ENCODE data around the gene KRT74.

The KRT74 gene

DNA sequence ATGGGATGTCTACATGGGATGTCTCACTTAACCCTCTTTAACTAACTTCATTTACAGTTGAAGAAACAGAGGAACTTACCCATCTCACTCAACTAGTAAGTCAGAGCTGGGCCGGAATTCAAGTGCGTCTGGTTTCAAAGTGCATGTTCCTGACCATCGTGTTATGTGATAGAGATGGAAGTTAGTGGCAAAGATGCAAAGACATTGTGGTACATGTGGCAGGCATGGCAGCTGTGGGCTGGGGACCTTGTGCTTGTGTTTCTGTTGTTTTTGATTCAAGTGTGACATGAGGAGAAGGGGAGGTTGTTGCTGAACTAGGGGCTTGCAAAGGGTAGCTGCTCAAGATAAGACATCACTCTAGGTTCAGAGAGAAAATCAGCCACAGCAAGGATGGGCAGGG lies 2.3 kb upstream of the KRT74 start:
- Histone ChIP-seq H3K4me3 (ENCODE audit: low read length) (no peak overlapping the region), H3K27ac (ENCODE audit: low read length) (no peak overlapping the region), H3K9me3 (ENCODE audit: control insufficient read depth, insufficient read depth, low read length) (no peaks in the 10 kb centered on the region), H3K27me3 (ENCODE audit: control insufficient read depth, insufficient read depth, low read length) (no peaks in the 10 kb centered on the region), H3K36me3 (ENCODE audit: control insufficient read depth, insufficient read depth, low read length) (no peaks in the 10 kb centered on the region), H3K4me1 (ENCODE audit: control insufficient read depth, insufficient read depth, low read length) (no peaks in the 10 kb centered on the region)
- no CpG with 5 or more reads among the region's 3 CpGs for WGBS (ENCODE audit: insufficient coverage, insufficient read length)
- DNase-seq (ENCODE audit: low read depth, low spot score): no peak

DNA sequence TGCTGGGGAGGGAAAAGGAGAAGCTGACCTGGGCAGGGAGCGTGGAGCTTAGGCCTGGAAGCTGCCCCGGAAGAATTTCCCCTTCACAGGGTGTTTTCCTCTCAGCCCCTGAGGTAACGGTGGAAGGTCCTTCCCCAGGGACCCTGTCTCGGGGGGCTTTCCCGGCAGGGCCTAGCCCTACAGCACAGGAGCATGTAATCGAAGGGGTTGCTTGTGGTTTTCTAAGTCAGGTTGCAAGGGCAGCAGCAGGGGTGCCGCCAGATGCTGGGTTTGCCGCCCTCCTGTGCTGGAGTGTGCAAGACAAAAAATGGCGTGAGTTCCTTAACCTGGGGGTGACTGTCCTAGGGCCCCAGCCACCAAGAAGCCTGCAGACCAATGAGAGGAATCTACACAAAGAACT lies 1.6 kb upstream of the KRT74 start:
- DNase-seq (ENCODE audit: low read depth, low spot score): no peak
- WGBS (ENCODE audit: insufficient coverage, insufficient read length): no CpG with 5 or more reads among the region's 9 CpGs
- Histone ChIP-seq H3K36me3 (ENCODE audit: control insufficient read depth, insufficient read depth, low read length) (no peaks in the 10 kb centered on the region), H3K9me3 (ENCODE audit: control insufficient read depth, insufficient read depth, low read length) (no peaks in the 10 kb centered on the region), H3K4me3 (ENCODE audit: low read length) (no peak overlapping the region), H3K27me3 (ENCODE audit: control insufficient read depth, insufficient read depth, low read length) (no peaks in the 10 kb centered on the region), H3K4me1 (ENCODE audit: control insufficient read depth, insufficient read depth, low read length) (no peaks in the 10 kb centered on the region), H3K27ac (ENCODE audit: low read length) (no peak overlapping the region)

DNA sequence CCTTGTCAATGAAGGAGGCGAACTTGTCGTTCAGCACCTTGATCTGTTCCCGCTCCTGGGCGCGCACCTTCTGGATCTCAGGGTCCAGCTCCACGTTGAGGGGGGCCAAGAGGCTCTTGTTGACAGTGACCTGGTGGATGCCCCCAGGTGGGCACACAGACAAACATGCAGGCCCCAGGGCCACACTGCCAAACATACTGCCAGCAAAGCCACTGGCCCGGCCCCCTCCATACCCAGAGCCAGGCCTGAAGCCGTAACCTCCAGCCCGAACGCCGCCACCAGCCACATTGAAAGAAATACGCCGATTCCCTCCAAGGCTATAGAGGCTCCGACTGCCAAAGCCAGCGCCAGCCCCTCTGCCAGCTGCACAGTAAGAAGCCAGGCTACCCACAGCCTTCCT lies 337 bp downstream of the KRT74 start:
- no peak overlapping the region for H3K27ac ChIP-seq (ENCODE audit: low read length)
- no peak overlapping the region; the same call in 1 of the 2 replicates for H3K4me3 ChIP-seq (ENCODE audit: low read length)
- no peaks in the 10 kb centered on the region for H3K27me3 ChIP-seq (ENCODE audit: control insufficient read depth, insufficient read depth, low read length)
- H3K36me3 ChIP-seq (ENCODE audit: control insufficient read depth, insufficient read depth, low read length): no peaks in the 10 kb centered on the region
- no peaks in the 10 kb centered on the region for H3K4me1 ChIP-seq (ENCODE audit: control insufficient read depth, insufficient read depth, low read length)
- H3K9me3 ChIP-seq (ENCODE audit: control insufficient read depth, insufficient read depth, low read length): no peaks in the 10 kb centered on the region
- no peak for DNase-seq (ENCODE audit: low read depth, low spot score)
- WGBS (ENCODE audit: insufficient coverage, insufficient read length): no CpG with 5 or more reads among the region's 15 CpGs

DNA sequence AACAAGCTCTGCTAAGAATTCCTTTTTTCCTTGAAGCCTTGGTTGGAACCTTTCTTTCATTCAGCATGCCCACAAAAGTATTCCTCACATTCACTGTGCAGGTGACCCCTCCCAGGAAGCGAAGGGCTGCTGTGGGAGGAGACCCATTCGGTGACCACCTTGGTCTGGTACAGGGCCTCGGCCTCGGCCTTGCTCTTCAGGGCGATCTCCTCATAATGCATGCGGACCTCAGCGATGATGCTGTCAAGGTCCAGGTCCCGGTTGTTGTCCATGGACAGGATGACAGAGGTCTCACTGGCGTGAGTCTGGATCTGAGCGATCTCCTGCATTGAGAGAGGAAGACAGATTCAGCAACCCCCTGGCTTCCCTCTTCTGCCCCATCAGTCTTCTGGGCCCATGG lies 3.1 kb downstream of the KRT74 start:
- Histone ChIP-seq H3K4me1 (ENCODE audit: control insufficient read depth, insufficient read depth, low read length) (no peaks in the 10 kb centered on the region), H3K36me3 (ENCODE audit: control insufficient read depth, insufficient read depth, low read length) (no peaks in the 10 kb centered on the region), H3K9me3 (ENCODE audit: control insufficient read depth, insufficient read depth, low read length) (no peaks in the 10 kb centered on the region), H3K27ac (ENCODE audit: low read length) (no peak overlapping the region), H3K4me3 (ENCODE audit: low read length) (no peak overlapping the region), H3K27me3 (ENCODE audit: control insufficient read depth, insufficient read depth, low read length) (no peaks in the 10 kb centered on the region)
- no CpG with 5 or more reads among the region's 10 CpGs for WGBS (ENCODE audit: insufficient coverage, insufficient read length)
- DNase-seq (ENCODE audit: low read depth, low spot score): no peak

DNA sequence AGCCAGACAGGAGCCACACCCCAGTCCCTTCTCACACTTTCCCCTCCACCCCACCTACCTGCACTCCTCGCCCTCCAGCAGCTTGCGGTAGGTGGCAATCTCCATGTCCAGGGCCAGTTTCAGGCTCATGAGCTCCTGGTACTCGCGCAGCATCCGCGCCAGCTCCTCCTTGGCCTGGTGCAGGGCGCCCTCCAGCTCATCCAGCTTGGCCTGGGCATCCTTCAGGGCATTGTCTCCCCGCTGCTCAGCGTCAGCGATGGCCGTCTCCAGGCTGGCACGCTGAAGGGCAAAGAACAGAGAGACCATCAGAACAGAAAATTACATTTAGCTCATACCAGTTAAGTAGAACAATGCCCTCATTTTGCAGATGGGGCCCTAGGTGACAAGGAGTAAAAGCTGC lies 5.5 kb downstream of the KRT74 start:
- H3K4me1 ChIP-seq (ENCODE audit: control insufficient read depth, insufficient read depth, low read length): no peaks in the 10 kb centered on the region
- H3K27ac ChIP-seq (ENCODE audit: low read length): no peak overlapping the region
- H3K27me3 ChIP-seq (ENCODE audit: control insufficient read depth, insufficient read depth, low read length): no peaks in the 10 kb centered on the region
- H3K36me3 ChIP-seq (ENCODE audit: control insufficient read depth, insufficient read depth, low read length): no peaks in the 10 kb centered on the region
- no peak for DNase-seq (ENCODE audit: low read depth, low spot score)
- H3K4me3 ChIP-seq (ENCODE audit: low read length): no peak overlapping the region
- WGBS (ENCODE audit: insufficient coverage, insufficient read length): no CpG with 5 or more reads among the region's 12 CpGs
- no peaks in the 10 kb centered on the region for H3K9me3 ChIP-seq (ENCODE audit: control insufficient read depth, insufficient read depth, low read length)

DNA sequence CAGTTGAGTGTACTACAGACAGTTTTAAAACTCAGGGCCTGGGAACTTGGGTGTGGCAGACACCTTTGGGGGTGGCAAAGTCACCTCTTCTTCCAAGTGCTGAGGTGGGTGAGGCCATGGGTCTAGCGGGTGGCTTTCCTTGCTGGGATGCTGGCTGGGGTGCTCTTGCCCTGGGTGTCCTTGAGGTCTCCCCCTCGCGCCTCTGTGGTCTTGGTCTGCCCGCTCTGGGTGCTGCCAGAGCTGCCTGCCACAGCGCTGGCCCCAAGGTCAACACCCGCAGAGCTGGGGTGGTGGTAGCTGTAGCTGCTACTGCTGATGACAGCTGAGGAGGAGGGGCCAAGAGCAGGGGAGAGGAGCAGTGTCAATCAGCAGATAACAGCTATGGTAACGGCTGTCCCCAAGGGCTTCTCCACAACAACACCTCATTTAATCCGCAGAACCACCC lies 6.8 kb downstream of the KRT74 start:
- no peak overlapping the region for H3K4me3 ChIP-seq (ENCODE audit: low read length)
- H3K27ac ChIP-seq (ENCODE audit: low read length): no peak overlapping the region
- H3K27me3 ChIP-seq (ENCODE audit: control insufficient read depth, insufficient read depth, low read length): no peaks in the 10 kb centered on the region
- no peak for DNase-seq (ENCODE audit: low read depth, low spot score)
- H3K36me3 ChIP-seq (ENCODE audit: control insufficient read depth, insufficient read depth, low read length): no peaks in the 10 kb centered on the region
- WGBS (ENCODE audit: insufficient coverage, insufficient read length): no CpG with 5 or more reads among the region's 8 CpGs
- H3K4me1 ChIP-seq (ENCODE audit: control insufficient read depth, insufficient read depth, low read length): no peaks in the 10 kb centered on the region
- no peaks in the 10 kb centered on the region for H3K9me3 ChIP-seq (ENCODE audit: control insufficient read depth, insufficient read depth, low read length)

DNA sequence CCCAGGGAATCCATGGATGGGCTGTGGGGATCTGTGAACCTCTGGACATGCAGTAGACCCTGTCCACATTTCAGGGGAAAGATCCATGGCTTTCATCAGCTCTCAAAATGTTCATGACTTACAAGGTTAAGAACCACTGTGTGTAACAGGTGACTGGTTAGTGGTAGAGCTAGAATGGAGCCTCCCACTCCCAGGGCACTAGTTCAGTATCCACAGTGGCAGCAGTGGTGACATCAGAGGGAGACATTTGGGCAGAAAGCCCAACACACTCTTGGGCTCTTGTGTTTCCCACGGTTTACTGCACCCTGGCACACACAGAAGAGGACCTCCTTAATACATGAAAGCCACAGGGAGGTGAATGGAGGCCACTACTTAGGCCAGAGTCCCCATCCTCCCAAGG lies 9.1 kb downstream of the KRT74 start:
- no peak overlapping the region for H3K4me3 ChIP-seq (ENCODE audit: low read length)
- no peaks in the 10 kb centered on the region for H3K9me3 ChIP-seq (ENCODE audit: control insufficient read depth, insufficient read depth, low read length)
- H3K27me3 ChIP-seq (ENCODE audit: control insufficient read depth, insufficient read depth, low read length): no peaks in the 10 kb centered on the region
- DNase-seq (ENCODE audit: low read depth, low spot score): no peak
- WGBS (ENCODE audit: insufficient coverage, insufficient read length): no CpG with 5 or more reads among the region's 1 CpG
- no peaks in the 10 kb centered on the region for H3K4me1 ChIP-seq (ENCODE audit: control insufficient read depth, insufficient read depth, low read length)
- no peak overlapping the region for H3K27ac ChIP-seq (ENCODE audit: low read length)
- no peaks in the 10 kb centered on the region for H3K36me3 ChIP-seq (ENCODE audit: control insufficient read depth, insufficient read depth, low read length)

DNA sequence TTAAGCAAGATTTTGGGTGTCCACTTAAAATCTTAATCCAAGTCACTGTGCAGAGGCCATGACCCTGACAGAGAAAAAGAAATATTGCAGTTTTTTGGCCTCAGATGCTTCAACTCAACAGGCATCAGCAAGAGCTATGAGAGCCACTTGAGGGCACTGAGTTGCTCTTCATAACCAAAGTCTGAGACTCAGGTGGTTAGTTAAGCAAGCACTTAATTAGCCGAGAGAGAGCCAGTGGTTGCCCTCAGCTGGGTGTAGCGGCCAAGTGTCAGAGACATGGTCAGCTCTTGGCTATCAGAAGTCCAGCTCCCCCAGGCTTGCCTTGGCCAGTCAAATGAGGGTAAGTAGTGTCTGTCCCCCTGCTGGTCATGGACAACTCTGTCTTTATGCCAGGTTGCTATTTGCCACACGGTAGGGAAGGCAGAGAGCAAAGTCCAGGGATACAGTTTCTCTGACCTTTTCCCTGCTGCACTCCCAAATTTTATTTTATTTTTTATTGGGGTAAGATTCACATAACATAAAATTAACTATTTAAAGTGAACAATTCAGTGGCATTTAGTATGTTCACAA lies 11.7 kb downstream of the KRT74 start:
- no peaks in the 10 kb centered on the region for H3K27me3 ChIP-seq (ENCODE audit: control insufficient read depth, insufficient read depth, low read length)

DNA sequence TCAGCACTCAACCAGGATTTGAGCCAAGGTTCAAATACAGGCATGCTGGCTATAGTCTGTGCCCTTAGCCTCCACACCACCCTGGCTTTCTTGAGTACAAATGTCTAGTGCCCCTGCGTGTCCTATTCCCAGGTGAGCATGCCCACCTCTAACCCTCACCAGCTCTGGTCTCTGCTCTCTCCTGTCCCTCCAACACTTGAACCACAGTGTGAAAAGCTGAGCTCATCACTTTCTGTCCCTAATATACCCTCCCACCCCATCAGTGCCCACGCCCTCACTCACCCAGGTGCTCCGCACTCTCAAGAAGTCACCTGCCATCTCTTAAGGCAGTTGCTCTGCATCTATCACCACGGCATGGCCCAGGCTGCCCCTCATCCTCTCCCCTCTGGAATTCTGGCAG lies 13.7 kb downstream of the KRT74 start:
- H3K27ac ChIP-seq (ENCODE audit: low read length): no peak overlapping the region
- DNase-seq (ENCODE audit: low read depth, low spot score): no peak
- no peak overlapping the region for H3K4me3 ChIP-seq (ENCODE audit: low read length)
- no peaks in the 10 kb centered on the region for H3K36me3 ChIP-seq (ENCODE audit: control insufficient read depth, insufficient read depth, low read length)
- no CpG with 5 or more reads among the region's 4 CpGs for WGBS (ENCODE audit: insufficient coverage, insufficient read length)
- H3K27me3 ChIP-seq (ENCODE audit: control insufficient read depth, insufficient read depth, low read length): no peaks in the 10 kb centered on the region
- H3K4me1 ChIP-seq (ENCODE audit: control insufficient read depth, insufficient read depth, low read length): no peaks in the 10 kb centered on the region
- no peaks in the 10 kb centered on the region for H3K9me3 ChIP-seq (ENCODE audit: control insufficient read depth, insufficient read depth, low read length)

More for the DNA sequence above, 11.7 kb downstream of the KRT74 start:
- H3K36me3 ChIP-seq (ENCODE audit: control insufficient read depth, insufficient read depth, low read length): no peaks in the 10 kb centered on the region
- no peak overlapping the region for H3K27ac ChIP-seq (ENCODE audit: low read length)
- H3K4me3 ChIP-seq (ENCODE audit: low read length): no peak overlapping the region
- no peaks in the 10 kb centered on the region for H3K4me1 ChIP-seq (ENCODE audit: control insufficient read depth, insufficient read depth, low read length)
- no CpG with 5 or more reads among the region's 3 CpGs for WGBS (ENCODE audit: insufficient coverage, insufficient read length)
- no peaks in the 10 kb centered on the region for H3K9me3 ChIP-seq (ENCODE audit: control insufficient read depth, insufficient read depth, low read length)
- peak; percentile 16 for DNase-seq (ENCODE audit: low read depth, low spot score)

DNA sequence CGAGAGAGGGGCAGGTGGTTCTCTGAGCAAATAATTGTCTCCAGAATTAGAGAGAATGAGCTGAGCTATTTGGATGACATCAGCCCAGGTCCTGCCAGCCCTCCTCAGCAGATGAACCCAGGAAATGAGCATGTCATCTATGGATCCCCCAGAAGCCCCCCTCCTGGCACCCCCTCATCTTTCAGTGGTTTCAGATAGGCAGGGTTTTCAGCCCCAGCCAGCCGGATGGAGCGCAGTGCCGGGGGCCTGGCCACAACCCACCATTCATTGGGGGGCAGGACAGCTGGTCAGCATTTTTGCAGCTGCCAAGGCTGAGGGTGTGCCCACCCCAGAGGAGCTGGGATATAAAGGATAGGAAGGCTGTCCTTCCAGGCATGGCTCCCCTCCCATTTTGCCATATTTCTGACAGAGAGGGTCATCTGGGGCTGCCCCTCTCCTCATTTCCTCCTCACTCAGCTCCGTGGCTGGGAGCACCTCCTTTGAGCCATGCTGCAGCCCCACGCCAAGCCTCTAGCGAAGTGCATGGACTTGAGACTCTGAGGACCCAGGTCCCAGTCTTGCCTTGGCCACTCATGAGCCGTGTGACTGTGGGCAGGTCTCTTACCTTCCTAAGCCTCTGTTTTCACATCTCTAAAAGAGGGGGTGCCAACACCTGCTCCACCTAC lies 14.7 kb downstream of the KRT74 start:
- WGBS (ENCODE audit: insufficient coverage, insufficient read length): no CpG with 5 or more reads among the region's 8 CpGs
- no peak for DNase-seq (ENCODE audit: low read depth, low spot score)
- H3K9me3 ChIP-seq (ENCODE audit: control insufficient read depth, insufficient read depth, low read length): no peaks in the 10 kb centered on the region
- H3K4me1 ChIP-seq (ENCODE audit: control insufficient read depth, insufficient read depth, low read length): no peaks in the 10 kb centered on the region
- no peak overlapping the region for H3K4me3 ChIP-seq (ENCODE audit: low read length)
- H3K27ac ChIP-seq (ENCODE audit: low read length): no peak overlapping the region
- H3K36me3 ChIP-seq (ENCODE audit: control insufficient read depth, insufficient read depth, low read length): no peaks in the 10 kb centered on the region
- no peaks in the 10 kb centered on the region for H3K27me3 ChIP-seq (ENCODE audit: control insufficient read depth, insufficient read depth, low read length)

DNA sequence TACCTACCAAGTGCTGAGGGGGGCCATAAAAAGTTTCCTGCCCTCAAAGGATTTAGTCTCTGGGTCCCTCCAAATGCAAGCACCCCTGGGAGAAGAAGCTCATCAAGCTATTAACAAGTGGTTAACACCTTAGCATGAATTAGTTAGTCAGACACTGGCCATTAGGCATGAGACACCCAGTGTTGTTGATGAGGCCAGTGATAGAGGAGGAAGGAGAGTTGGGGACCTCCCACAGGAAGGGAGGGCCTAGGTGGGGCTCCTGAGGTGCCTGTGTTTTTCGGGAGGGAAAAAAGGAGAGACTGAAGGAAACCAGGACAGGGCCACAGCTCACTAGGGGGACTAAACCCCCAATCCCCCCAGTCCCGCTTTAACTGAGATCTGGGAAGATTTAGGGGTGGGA lies 16.2 kb downstream of the KRT74 start:
- Histone ChIP-seq H3K4me1 (ENCODE audit: control insufficient read depth, insufficient read depth, low read length) (no peaks in the 10 kb centered on the region), H3K9me3 (ENCODE audit: control insufficient read depth, insufficient read depth, low read length) (no peaks in the 10 kb centered on the region), H3K36me3 (ENCODE audit: control insufficient read depth, insufficient read depth, low read length) (no peaks in the 10 kb centered on the region), H3K27ac (ENCODE audit: low read length) (no peak overlapping the region), H3K27me3 (ENCODE audit: control insufficient read depth, insufficient read depth, low read length) (no peaks in the 10 kb centered on the region), H3K4me3 (ENCODE audit: low read length) (no peak overlapping the region)
- WGBS (ENCODE audit: insufficient coverage, insufficient read length): no CpG with 5 or more reads among the region's 2 CpGs
- no peak for DNase-seq (ENCODE audit: low read depth, low spot score)
